Activated gamma-delta T cell treated with Interleukin-2 at 50 U/mL for 16 hours (primary cell): Measurements from ENCODE around the gene CLEC4M.

ENCODE experiments used
- DNase-seq: peaks from one replicate; pipeline ENCODE4 v3.0.0-alpha.2; 2020

The CLEC4M gene, protein sequence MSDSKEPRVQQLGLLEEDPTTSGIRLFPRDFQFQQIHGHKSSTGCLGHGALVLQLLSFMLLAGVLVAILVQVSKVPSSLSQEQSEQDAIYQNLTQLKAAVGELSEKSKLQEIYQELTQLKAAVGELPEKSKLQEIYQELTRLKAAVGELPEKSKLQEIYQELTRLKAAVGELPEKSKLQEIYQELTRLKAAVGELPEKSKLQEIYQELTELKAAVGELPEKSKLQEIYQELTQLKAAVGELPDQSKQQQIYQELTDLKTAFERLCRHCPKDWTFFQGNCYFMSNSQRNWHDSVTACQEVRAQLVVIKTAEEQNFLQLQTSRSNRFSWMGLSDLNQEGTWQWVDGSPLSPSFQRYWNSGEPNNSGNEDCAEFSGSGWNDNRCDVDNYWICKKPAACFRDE

DNA sequence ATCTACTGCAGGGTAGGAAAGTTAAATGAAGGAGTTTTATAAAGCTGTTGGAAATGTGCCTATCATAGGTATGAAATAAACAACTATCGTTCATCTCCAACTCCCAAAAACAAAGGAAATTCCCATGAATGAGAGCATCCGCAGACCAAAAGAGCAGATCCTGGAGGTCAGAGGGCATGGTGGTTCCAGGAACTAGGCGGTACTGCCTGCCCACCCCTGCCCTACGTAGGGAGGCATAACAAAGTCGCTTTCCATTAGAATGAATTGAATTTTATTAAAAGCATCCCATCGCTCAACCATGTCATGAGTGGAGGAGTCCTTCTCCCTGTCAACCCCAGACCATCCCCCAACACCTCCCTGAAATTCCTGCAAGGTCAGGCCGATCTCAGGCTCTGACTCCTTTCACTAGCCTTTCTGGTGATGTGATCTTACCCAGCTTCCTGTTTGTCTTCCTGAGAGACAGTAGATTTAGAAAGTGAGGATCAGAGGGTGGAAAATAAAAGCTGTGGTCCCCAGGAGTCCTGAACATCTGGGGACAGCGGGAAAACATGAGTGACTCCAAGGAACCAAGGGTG lies at the start of gene CLEC4M:
TSS of gene CLEC4M (plus strand) at position 525 of the 575 bp plus-strand sequence. CDS start at position 549, 24 bp downstream.
- DNase-seq, result no peak

DNA sequence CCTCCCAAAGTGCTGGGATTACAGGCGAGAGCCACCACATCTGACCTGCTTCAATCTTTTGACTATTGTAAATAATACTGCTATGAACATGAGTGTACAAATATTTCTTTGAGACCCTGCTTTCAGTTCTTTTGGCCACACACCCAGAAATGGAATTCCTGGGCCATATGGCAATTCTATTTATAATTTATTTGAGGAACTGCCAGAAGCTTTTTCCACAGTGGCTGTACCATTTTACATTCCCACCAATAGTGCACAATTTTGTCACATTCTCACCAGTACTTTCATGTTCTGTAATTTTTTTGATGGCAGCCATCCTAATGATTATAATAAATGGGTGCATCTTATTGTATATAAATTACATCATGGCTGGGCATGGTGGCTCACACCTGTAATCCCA lies 47.4 kb upstream of the CLEC4M start:
- no peak for DNase-seq

DNA sequence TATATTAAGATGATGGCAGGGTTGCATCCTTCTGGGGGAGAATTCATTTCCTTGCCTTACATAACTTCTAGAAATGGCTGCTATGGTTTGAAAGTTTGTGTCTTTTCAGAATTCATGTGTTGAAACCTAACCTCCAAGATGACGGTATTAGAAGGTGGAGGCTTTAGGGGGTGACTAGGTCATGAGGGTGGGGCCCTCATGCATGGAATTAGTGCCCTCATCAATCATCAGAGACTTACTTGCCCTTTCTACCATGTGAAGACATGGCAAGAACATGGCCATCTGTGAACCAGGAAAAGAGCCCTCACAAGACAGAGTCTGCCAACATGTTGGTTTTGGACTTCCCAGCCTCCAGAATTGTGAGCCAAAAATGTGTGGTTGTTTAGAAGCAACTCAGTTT lies 46.3 kb upstream of the CLEC4M start:
- no peak for DNase-seq

DNA sequence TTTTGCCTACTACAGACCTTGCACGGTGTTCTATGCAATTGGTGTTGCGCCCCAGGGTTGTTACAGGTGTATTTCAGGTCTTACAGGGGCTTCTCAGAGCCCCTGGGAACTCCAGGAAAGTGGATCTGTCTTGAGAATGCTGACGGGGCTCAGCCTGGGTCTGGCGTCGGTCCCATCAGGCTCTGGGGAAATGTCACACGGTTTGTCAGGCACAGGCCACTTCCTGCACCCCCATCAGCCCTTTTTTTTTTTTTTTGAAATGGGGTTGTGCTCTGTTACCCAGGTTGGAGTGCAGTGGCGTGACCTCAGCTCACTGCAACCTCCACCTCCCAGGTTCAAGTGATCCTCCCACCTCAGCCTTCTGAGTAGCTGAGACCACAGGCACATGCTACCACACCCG lies 44.4 kb upstream of the CLEC4M start:
- DNase-seq, result no peak

DNA sequence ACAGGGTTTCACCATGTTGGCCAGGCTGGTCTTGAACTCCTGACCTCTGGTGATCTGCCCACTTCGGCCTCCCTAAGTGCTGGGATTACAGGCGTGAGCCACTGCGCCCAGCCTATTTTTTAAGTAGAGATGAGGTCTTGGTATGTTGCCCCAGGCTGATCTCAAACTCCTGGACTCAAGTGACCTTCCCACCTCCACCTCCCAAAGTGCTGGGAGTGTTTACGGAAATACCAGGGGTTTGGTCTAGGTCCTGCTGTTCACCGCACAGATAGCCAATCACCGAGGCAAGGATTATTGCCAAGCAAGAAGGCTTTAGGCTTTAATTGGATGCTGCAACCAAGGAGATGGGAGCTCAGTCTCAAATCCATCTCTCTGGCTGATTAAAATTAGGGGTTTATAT lies 42.7 kb upstream of the CLEC4M start:
- DNase-seq, result no peak

DNA sequence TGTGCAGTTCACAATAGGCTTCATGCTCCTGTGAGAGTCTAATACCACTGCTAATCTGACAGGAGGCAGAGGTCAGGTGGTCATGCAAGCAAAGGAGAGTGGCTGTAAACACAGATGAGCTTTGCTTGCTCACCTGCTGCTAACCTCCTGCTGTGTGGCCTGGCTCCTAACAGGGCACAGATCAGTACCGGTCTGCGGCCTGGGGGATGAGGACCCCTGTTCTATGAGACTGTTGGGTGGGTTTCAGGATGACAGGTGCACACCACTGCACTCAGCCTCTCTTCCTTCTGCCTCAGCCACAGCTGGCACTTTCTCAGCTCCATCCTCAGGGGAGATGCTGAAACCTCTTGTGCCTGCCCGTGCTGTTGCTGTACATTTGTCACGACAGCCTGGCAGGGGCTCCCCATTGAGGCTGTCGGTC lies 40.8 kb upstream of the CLEC4M start:
- no peak for DNase-seq

DNA sequence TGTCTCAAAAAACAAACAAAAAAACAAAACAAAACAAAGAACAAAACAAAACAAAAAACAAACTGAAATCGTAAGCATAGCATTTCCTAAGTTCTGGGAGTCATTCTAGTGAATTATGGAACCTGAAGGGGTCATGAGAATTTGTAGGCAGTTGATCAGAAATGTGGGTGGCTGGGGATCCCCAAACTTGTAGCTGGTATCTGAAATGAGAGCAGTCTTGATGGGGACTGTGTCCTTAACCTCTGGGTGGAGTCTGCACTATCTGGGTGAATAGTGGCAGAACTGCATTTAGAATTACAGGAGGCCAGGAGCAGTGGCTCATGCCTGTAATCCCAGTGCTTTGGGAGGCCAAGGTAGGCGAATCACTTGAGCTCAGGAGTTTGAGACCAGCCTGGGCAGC lies 37.3 kb upstream of the CLEC4M start:
- no peak for DNase-seq

DNA sequence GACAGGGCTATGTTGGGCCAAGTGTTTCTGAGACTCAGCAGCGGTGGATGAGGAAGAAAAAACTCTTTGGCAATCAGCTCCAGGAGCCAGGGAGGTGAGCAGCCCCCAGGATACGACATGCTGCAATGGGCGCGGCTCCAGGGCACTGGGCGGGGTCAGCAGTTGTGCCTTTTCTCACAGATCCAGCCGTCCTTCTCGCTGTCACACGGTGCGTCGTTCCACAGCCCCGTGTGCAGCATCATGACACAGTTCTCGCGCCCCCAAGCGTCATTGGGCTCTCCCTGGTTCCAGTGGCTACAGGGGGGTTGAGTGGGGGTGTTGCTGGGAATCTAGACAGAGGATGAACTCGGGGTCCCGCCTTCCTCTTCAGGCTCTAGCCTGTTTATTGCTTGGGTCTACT lies 33.8 kb upstream of the CLEC4M start:
- DNase-seq, result no peak

DNA sequence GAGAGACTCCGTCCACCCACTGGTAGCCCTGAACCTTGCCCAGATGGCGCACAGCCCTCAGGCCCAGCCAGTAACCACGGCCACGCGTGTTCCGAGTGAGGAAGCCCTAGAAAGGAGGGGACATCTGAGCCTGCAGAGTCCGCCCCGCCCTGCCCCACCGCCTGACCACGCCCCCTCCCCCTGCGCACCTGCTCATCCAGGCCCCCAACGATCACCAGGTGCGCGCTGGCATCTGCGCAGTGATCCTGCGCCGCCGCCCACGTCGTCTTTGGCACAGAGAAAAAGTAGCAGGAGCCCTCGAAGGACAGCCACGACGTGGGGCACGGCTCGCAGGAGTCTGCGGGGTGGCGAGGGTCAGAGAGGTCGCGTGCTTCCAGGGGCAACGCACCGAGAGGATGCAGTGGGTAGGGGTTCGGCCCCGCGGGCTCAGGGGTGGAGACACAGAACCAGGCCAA lies 33.2 kb upstream of the CLEC4M start:
- DNase-seq, result no peak

DNA sequence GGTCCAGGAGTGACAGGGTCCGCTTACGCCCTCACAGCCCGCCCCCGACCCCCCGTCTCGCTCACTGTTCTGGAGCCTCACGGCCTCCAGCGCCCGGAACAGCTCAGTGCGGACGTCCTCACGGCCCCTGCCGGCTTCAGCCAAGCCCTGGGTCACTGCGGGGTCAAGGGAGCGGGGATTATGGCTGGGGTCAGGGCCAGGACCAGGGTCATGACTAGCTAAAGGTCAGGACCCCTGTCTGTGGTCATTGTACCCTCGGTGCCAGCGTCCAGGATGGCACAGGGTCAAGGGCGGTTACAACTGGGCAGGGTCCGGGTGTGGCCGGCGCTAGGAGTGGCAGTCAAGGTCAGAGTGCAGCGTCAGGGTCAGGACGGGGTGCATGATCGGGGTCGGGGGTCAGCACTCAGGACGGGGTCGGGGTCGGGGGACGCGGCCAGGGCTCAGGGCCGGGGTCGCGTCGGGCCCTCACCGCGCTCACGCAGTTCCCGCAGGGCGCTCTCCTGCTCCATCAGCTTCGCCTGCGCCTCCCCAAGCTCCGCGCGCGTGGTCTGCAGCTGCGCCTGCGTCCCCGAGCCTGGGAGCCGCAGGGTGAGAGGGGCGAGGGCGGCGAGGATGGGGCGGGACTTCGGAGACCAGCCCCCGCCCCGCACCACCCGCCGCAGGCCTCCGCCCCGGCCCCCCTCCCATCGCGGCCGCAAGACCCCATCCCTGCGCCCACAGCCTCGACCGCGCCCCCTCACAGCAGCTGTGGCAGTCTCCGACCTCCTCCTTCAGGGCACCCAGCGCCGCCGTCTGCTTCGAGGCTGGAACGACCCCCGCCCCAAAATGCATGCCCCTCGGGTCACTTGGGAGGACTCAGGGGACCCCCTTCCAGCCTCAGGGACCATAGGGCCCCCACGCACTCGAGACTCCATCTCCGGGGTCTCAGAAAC lies 32.5 kb upstream of the CLEC4M start:
- DNase-seq, result no peak

DNA sequence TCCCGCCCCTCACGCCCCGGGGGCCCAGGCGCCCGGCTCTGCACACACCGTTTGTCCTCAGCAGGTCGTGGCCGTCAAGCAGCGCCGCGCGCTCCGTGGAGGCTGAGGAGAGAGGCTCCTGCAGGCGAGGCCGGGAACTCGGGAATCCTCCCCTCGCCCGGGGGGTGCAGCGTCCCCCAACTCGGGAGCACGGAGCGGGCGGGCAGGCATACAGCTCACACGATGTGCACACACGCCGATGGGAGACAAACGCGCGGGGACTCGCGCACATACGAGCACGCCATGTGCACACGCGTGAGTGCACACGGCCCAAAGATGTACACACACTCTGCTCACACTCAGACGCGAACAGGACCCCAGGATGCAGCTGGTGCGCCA lies 31.8 kb upstream of the CLEC4M start:
- no peak for DNase-seq

DNA sequence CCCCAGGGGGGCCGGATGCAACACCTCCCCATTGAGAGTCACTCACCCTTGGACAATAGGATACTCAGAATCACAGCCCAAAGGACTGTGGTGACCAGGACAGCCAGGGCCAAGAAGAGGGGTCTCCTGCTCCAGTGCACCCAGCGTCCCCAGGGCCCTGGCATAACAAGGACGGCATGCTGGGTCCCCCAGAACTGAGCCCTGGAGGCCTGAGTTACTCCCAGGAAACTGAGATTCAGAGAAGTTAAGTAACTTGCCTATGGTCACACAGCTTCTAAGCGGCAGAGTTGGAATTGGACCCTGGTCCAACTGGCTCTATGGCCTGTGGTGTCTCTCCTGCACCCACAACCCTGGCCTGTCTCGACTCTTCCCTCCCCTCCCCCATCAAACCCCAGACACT lies 31.4 kb upstream of the CLEC4M start:
- no peak for DNase-seq

DNA sequence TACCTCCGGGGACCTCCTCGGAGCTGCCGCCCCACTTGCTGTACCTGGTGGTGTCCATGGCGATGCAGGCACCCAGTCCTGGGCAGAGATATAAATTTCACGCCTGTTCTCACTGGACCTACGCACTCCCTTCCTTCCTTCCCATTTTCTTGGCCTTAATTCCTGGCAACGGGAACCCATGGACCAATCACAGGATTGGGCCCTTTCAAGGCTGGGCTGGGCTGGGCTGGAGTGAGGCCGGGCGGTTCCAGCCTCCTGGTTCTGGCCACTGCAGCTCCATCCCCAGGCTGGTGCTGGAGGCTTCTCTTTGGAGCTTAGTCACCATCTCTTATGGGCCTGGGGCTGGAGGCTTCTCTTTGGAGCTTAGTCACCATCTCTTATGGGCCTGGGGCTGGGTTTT lies 31.0 kb upstream of the CLEC4M start, which contains the start of gene CLEC4G:
TSS of gene CLEC4G (minus strand) at position 66 of the 400 bp plus-strand sequence. CDS start at position 58, 8 bp downstream.
- DNase-seq, result no peak

DNA sequence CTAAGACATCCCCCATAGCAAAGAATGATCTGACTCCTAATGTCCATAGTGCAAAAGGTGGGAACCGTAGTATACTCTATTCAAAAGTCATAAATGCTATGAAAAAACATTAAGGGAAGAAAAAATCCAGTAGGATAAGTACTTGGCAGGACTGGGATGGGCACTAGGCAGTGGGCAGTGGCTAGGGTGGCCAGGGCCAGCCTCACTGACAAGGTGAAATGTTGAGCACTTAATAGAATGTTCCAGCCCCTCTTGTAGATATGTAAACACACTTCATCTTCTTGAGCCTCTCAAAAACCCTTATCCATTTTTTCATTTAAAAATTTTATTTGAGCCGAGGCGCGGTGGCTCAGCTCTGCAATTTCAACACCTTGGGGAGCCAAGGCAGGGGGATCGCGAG lies 29.7 kb upstream of the CLEC4M start:
- DNase-seq, result no peak

DNA sequence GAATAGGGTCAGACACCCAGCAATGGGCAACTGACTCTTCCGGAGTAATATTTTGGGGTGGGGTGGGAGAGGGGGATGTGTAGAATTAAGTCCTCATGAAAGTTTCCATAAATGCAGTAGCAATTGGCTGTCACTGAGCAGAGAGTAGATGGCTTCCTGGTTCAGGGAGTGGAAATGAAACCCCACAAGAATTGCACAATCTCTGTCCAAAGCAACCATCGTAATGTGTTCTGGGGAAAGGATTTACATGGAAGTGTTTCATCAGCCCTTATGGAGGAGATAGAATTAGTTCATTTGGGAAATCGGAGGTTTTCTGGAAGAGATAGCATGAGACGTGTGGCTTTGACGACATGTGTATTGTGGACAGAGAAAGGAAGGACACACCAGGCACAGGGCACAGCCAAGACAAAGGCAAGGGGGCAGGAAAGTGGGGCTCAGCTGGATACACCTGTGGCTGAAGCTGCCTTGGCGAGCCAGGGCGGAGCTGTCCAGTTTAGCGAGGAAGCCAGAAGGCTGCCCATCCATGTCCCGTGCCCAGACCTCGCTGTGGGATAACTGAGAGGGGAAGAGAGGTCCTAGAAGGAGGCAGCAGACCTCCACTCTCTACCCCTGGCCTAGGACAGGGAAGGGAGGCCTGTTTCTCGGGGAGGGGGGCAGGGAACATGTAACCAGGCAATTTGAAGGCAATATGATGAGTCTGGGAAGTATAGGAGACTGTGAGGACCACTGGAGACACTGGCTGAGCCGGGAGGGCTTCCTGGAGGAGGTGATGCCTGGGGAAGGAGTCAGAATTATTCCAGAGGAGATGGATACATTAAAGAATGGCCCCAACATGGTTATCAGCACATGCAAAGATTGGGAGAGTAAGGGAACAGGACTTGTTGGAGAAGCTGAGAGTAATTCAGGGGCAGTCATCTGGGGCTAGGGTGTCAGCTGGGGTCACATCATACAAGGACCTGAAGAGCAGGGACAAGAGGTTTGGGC lies 28.5 kb upstream of the CLEC4M start:
- no peak for DNase-seq

DNA sequence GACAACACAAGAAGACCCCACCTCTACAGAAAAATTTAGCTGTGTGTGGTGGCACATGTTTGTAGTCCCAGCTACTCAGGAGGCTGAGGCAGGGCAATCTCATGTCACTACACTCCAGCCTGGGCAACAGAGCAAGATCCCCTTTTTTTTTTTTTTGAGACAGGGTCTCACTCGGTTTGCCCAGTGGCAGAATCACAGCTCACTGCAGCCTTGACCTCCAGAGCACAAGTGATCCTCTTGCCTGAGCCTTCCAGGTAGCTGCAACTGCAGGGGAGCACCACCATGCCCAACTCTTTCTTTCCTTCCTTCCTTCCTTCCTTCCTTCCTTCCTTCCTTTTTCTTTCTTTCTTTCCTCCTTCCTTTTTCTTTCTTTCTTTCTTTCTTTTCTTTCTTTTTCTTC lies 26.9 kb upstream of the CLEC4M start:
- no peak for DNase-seq

DNA sequence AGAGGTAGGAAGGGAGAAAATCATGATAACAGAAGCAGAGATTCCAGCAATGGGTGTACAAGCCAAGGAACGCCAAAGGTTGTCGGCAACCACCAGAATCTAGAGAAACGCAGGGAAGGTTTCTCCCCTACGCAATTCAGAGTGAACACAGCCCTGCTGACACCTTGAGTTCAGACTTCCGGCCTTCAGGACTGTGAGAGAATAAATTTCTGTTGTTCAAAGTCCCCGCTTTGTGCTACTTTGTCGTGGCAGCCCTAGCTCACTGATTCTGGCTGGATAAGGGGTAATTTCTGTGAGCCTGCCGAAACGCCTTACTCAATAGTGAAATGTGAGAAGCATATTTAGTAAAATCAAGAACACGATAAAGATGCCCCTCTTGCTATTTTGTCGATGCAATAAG lies 25.8 kb upstream of the CLEC4M start:
- no peak for DNase-seq

DNA sequence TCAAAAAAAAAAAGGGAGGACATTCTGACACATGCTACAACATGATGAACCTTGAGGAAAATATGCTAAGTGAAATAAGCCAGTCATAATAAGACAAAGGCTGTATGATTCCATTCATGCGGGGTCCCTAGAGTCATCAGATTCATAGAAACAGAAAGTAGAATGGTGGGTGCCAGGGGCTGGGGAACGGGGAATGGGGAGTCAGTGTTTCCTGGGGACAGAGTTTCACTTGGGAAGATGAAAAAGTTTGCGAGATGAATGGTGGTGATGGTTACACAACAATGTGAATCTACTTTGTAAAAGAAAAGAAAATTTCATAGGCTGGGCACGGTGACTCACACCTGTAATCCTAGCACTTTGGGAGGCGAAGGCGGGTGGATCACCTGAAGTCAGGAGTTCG lies 25.0 kb upstream of the CLEC4M start:
- DNase-seq, result no peak

DNA sequence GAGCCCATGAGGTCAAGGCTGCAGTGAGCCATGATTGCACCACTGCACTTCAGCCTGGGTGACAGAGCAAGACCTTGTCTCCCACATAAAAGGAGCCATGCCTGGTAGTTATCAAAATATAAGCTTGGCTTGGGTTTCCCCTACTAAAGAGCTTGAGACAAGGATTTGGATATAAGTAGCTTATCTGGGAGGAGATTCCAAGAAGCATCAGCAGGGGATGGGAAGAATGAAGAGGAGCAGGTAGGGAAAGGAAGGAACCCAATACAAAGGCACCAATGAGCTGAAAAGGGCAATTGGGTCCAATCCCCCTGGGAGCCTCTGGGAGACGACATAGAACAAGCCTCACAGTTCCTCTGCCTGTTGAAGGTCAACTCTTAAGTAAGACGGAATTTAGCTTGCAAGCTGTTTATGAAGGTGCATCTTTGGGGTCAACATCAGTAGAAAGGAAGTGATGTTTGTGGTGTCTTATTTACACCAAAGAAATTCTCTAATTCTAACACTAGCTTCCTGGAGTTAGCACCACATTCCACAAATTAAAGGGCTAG lies 23.8 kb upstream of the CLEC4M start:
- no peak for DNase-seq

DNA sequence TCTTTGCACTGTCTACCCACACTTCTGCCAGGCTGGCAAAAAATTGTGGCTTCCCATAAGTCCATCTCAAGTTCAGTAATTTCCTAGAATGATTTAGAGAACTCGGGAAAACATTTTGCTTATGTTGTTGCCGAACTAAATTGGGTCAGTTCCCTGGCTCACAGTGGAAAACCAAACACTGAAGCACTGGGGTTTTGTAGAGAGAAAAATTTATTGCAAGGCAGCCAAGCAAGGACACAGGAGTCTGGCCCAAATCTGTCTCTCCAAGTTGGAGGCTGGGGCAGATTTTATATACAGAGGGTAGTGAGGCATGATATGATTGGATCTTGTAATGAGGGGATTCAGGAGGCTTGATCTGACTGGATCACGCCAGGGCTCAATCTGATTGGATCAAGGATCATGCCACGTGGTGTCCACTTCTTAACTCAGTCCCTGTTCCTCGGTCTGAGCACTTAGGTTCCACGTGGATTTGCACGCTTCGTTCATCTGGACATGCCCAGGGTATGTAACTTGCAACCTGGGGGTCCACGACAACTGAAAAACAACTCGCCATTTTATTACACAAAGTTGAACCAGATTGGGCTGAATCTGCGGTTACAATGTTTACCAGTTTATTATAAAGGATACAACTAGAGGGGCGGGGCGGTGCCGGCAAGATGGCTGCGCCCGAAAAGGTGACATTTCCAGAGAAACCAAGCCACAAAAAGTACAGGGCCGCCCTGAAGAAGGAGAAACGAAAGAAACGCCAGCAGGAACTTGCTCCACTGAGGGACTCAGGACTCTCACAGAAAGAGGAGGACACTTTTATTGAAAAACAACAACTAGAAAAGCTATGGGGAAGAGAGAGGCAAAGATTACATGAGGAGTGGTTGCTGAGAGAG lies 23.0 kb upstream of the CLEC4M start:
- no peak for DNase-seq

DNA sequence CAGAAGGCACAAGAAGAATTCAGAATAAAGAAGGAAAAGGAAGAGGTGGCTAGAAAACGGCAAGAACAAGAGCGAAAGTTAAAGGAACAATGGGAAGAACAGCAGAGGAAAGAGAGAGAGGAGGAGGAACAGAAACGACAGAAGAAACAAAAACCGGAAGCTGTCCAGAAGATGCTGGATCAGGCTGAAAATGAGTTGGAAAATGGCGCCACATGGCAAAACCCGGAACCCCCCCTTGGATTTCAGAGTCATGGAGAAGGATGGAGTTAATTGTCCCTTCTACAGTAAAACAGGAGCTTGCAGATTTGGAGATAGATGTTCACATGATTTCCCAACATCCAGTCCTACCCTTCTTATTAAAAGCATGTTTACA lies 22.4 kb upstream of the CLEC4M start:
- DNase-seq, result no peak
